ENCODE measurements around the gene MTOR. TPM values are rescaled to one million over a fixed set of nuclear protein-coding genes. Genes with fewer than 3 reads are reported as not detected.

The MTOR gene
- total RNA-seq, 1 donor from 2014 or later: 82.4 TPM

DNA sequence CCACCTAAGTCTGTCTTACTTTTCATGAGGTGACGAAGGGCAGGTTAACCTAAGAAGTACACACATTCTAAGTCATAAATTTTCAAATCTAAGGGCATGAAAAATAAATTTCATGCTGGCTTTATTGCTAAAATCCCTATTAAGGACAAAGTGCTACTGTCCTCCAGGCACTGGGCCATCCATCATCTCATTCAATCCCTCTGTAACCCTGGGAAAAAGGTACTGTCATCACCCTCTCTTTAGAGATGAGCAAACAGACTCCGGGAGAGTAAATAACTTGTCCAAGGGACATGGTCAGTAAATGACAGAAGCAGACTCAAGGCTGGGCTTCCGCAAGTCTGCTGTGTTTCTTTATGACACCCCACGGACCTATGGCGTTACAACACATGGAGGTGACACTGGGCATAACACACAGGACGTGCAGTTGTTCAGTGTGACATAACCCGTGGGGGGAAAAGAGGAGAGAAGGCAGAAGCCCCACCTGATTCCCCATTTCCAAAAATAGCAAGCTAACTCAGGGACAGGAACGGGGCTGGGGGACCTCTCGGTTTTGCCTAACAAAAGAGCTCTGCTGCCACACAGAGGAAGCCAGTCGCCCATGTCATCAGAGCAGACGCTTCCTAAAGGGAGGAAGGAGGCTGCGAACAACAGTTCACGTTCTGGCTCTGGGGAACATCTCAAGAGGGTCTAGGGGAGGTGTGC lies 190.0 kb downstream of the MTOR start:
- H3K9me3 Mint-ChIP-seq (ENCODE audit: unreplicated experiment): peaks cover 11% of the 10 kb centered on the region
- H3K27ac Mint-ChIP-seq (ENCODE audit: unreplicated experiment): peak overlapping the region; percentile 83
- peak; percentile 48 for DNase-seq
- peaks cover 26% of the 10 kb centered on the region for H3K4me1 Mint-ChIP-seq (ENCODE audit: low read depth, unreplicated experiment)
- peaks cover 16% of the 10 kb centered on the region for H3K27me3 Mint-ChIP-seq (ENCODE audit: unreplicated experiment)
- H3K4me3 Mint-ChIP-seq (ENCODE audit: unreplicated experiment): peak overlapping the region; percentile 76
- TF ChIP-seq CTCF (IDR thresholded peaks at IDR 0.05; ENCODE audit: partially characterized antibody, unreplicated experiment): no peak
- peaks cover 7% of the 10 kb centered on the region for H3K36me3 Mint-ChIP-seq (ENCODE audit: unreplicated experiment)

DNA sequence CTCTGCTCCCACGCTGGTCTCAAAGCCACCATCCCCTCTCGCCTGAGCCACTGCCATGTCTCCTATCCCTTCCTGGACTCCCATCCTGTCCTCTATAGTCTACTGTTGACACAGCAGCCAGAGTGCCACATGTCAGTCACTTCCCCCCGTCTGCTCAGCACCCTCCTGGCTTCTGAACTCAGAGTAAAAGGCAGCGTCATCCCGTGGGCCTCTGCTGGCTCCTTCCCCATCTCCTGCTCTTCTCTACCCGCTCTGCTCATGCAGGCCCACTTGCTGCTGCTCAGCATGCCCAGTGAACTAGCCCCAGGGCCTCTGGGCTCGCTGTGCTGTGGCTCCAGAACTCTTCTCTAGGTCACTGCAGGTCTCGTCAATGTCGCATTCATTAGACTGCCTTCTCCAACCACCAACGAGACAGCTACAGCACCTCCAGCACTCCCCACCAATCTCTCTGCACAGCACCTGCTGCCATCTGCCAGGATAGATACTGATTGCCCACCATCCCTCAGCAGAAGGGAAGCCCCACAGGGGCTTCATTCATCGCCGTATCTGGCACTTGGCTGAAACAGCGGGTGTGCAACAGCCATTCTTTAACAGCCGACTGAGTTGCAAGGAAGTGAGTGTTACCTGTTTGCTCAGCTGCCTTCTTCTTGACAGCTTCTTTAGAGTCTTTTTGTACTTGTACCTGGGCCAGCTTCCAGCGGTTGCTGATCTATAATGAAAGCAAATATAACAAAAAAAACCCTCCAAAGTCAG lies 190.7 kb downstream of the MTOR start:
- peak; percentile 66 for DNase-seq
- TF ChIP-seq CTCF (IDR thresholded peaks at IDR 0.05; ENCODE audit: partially characterized antibody, unreplicated experiment): no peak
- peak overlapping the region; percentile 97 for H3K27ac Mint-ChIP-seq (ENCODE audit: unreplicated experiment)
- peaks cover 7% of the 10 kb centered on the region for H3K36me3 Mint-ChIP-seq (ENCODE audit: unreplicated experiment)
- peak overlapping the region; percentile 76 for H3K4me3 Mint-ChIP-seq (ENCODE audit: unreplicated experiment)
- peaks cover 11% of the 10 kb centered on the region for H3K9me3 Mint-ChIP-seq (ENCODE audit: unreplicated experiment)
- H3K4me1 Mint-ChIP-seq (ENCODE audit: low read depth, unreplicated experiment): peaks cover 26% of the 10 kb centered on the region
- peaks cover 16% of the 10 kb centered on the region for H3K27me3 Mint-ChIP-seq (ENCODE audit: unreplicated experiment)

GRCh38 chr1:11070876-11071275 lies 191.5 kb downstream of the MTOR start:
- H3K4me1 Mint-ChIP-seq (ENCODE audit: low read depth, unreplicated experiment): peaks cover 26% of the 10 kb centered on the region
- peaks cover 11% of the 10 kb centered on the region for H3K9me3 Mint-ChIP-seq (ENCODE audit: unreplicated experiment)
- peak overlapping the region; percentile 76 for H3K4me3 Mint-ChIP-seq (ENCODE audit: unreplicated experiment)
- no peak for TF ChIP-seq CTCF (IDR thresholded peaks at IDR 0.05; ENCODE audit: partially characterized antibody, unreplicated experiment)
- peak overlapping the region; percentile 97 for H3K27ac Mint-ChIP-seq (ENCODE audit: unreplicated experiment)
- DNase-seq: no peak
- H3K36me3 Mint-ChIP-seq (ENCODE audit: unreplicated experiment): peaks cover 7% of the 10 kb centered on the region
- peaks cover 13% of the 10 kb centered on the region for H3K27me3 Mint-ChIP-seq (ENCODE audit: unreplicated experiment)

GRCh38 chr1:11068600-11069473 lies 193.5 kb downstream of the MTOR start:
- no peak for TF ChIP-seq CTCF (IDR thresholded peaks at IDR 0.05; ENCODE audit: partially characterized antibody, unreplicated experiment)
- DNase-seq: no peak
- H3K27ac Mint-ChIP-seq (ENCODE audit: unreplicated experiment): peak overlapping the region; percentile 93
- H3K4me3 Mint-ChIP-seq (ENCODE audit: unreplicated experiment): no peak overlapping the region
- H3K36me3 Mint-ChIP-seq (ENCODE audit: unreplicated experiment): peaks cover 7% of the 10 kb centered on the region
- H3K9me3 Mint-ChIP-seq (ENCODE audit: unreplicated experiment): peaks cover 11% of the 10 kb centered on the region
- H3K4me1 Mint-ChIP-seq (ENCODE audit: low read depth, unreplicated experiment): peaks cover 26% of the 10 kb centered on the region
- peaks cover 13% of the 10 kb centered on the region for H3K27me3 Mint-ChIP-seq (ENCODE audit: unreplicated experiment)
